Testis (tissue), 2 donors: Measurements from ENCODE around the gene CACNA1C.

Experiments used
- POLR2A ChIP-seq: fragments of 450-650 bp; IDR thresholded peaks from one replicate; pipeline ENCODE4 v1.6.1; 2017; ENCODE audit warnings: antibody characterized with exemption, mild to moderate bottlenecking, moderate library complexity
- TF ChIP-seq, protein P1 (sequence below), 3 experiments: fragments of 450-650 bp in 2 of 3; fragments of 200-600 bp in 1 of 3; sonication (generic) in 1 of 3; IDR thresholded peaks; one replicate each; pipeline ENCODE4 v1.5.1; 2016 to 2019; ENCODE audit warnings: antibody characterized with exemption in 3 of 3, mild to moderate bottlenecking in 2 of 3, moderate library complexity in 1 of 3

DNA sequence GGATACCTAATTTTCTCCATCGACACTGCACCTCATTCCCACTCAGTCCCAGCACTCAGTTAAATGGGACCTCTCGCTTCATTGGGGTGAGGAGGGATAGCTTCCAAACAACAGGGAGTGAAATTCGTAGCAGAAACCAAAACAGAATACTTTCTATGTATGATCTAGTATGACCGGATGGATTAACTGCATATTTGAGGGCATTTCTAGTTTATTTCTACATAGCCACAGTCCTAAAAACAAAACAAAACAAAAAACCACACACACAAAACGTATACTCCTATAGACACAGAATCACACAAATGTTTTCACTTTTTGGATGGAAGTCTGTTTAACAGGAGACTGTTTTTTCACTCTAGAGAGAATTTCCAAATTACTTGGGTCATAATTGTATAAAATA is 434.5 kb downstream of the CACNA1C start:
- TF ChIP-seq, protein P1, sequence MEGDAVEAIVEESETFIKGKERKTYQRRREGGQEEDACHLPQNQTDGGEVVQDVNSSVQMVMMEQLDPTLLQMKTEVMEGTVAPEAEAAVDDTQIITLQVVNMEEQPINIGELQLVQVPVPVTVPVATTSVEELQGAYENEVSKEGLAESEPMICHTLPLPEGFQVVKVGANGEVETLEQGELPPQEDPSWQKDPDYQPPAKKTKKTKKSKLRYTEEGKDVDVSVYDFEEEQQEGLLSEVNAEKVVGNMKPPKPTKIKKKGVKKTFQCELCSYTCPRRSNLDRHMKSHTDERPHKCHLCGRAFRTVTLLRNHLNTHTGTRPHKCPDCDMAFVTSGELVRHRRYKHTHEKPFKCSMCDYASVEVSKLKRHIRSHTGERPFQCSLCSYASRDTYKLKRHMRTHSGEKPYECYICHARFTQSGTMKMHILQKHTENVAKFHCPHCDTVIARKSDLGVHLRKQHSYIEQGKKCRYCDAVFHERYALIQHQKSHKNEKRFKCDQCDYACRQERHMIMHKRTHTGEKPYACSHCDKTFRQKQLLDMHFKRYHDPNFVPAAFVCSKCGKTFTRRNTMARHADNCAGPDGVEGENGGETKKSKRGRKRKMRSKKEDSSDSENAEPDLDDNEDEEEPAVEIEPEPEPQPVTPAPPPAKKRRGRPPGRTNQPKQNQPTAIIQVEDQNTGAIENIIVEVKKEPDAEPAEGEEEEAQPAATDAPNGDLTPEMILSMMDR (IDR thresholded peaks at IDR 0.05): no peak
- TF ChIP-seq POLR2A: no peak
